GM18867 (cell line): ENCODE data around the gene SRPX.

Experiments
- ATAC-seq: cut with Tn5 transposase; IDR thresholded peaks from one replicate; pipeline ENCODE4 v1.9.1; 2021; ENCODE audit warnings: mild to moderate bottlenecking, moderate library complexity; ENCODE audit not compliant: unreplicated experiment

The SRPX gene

DNA sequence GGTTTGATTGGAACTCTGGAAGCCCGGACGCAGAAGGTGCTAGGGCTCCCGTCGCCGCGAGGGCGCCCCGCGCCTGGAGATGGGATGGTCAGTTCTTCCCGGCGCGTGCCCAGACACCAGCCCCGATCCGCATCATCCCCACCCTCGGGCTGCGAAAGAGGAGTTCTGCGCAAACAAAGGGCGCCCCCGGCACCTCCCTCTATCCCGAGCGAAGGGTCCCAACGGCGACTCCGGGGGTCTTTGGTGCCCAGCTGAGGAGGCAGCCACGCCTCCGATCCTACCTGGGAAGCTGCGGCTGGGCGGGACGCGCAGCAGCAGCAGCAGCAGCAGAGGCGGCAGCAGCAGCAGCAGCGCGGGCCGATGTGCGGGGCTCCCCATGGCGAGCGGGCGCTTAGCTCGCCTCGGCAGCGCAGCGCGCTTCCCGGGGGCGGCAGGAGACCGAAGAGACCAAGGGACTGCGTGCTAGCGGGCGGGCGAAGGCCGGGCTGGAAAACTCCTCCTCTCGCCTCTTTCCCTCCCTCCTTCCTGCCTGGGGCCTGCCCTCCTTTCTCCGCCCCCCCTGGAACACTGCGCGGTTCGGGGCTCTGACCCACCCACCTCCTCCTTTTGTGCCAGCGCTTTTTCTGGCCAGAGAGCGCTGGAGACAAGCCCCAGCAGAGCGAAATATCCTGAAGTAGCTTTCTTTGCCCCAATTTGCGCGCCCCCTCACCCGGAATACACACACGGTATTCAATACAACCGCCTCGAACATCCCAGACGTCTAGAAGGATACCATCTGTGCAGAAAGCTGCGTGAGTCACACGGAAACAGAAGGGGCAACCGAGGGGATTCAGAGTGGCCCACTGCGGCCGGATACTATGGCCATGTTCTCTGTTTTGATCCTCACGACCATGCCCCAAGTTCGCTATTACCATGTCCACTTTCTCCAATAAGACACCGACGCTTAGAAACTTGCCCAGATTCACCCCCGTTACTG, at the start of gene SRPX:
TSS of gene SRPX (minus strand) at position 457 of the 976 bp plus-strand sequence. CDS start at position 378, 79 bp downstream.
- no peak for ATAC-seq

DNA sequence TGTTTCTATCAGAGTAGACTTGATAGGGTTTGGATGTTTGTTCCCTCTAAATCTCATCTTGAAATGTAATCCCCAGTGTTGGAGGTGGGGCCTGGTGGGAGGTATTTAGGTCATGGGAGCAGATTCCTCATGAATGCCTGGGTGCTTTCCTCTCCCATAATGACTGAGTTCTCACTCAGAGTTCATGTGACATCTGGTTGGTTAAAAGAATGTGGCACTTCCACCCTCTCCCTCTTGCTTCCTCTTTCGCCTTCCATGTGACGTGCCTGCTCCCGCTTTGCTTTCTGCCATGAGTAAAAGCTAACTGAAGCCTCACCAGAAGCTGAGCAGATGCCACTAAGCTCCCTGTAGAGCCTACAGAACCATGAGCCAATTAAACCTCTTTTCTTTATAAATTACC, 47.3 kb upstream of the SRPX start:
- no peak for ATAC-seq

DNA sequence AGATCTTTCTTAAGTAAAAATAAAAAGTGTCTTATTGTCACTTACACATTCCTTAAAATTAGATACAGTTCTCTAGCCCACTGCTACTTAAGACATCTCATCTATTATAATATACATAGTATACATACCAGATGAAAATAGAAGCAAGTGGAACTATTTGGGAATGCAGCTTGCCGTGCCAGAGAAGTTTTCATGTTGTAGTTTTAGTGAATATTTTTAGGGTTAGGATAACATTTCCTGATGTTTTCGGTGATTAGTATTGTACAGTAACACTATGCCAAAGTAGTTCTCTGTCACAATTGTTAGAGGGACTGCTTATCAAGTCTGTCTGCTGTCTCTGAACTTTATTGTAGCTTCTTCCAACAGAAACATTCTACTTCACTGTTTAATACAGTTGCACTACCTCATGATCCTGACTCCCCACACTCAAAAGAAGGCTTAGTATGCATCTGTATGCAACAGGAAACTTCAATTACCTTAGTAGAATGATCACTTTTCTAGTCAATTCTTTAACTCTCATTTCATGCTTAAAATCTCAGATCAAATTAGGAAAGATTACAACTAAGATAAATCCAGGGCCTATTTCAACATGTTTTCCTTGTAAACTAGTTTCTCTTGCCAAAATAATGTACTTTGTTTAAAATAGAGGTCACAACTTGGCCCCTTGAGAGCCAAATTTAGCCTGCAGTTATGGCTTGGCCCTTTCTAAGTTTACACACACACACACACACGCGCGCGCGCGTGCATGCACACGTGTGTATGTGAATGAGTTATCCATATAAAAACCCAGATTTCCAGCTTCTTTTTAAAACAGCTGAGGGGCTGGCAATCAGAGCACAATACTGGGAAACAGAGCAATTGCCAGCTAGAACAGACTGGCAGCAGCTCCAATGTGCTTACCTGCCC, 42.3 kb upstream of the SRPX start:
- no peak for ATAC-seq

- peak; percentile 69 for ATAC-seq
Measured at GRCh38 chrX:38260231-38260630, 39.6 kb upstream of the SRPX start.

- no peak for ATAC-seq
Measured at GRCh38 chrX:38256019-38256418, 35.3 kb upstream of the SRPX start.

- no peak for ATAC-seq
Measured at GRCh38 chrX:38249965-38250364, 29.3 kb upstream of the SRPX start.

DNA sequence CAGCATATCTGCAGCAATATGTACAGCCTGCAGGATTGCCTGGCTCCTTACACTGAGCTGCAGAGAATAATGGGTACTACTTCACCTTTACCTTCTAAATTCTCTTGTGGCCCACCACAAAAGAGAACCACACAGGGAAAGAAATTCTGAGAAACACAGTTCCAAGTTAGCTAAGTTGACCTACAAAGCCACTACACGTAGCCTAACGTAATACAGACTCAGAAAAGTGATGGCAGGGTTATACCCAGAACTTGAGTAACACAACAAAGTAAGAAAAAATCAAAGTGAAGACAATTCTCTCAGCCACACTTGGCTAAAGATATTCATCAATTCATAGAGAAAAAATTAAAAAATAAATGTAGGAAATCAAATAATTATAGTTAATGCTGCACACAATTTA, 26.4 kb upstream of the SRPX start:
- ATAC-seq: no peak

- ATAC-seq: no peak
Measured at GRCh38 chrX:38240541-38240940, 19.9 kb upstream of the SRPX start.

GRCh38 chrX:38236901-38237615, 16.4 kb upstream of the SRPX start:
- no peak for ATAC-seq

- no peak for ATAC-seq
Measured at GRCh38 chrX:38233891-38234667, 13.4 kb upstream of the SRPX start.

DNA sequence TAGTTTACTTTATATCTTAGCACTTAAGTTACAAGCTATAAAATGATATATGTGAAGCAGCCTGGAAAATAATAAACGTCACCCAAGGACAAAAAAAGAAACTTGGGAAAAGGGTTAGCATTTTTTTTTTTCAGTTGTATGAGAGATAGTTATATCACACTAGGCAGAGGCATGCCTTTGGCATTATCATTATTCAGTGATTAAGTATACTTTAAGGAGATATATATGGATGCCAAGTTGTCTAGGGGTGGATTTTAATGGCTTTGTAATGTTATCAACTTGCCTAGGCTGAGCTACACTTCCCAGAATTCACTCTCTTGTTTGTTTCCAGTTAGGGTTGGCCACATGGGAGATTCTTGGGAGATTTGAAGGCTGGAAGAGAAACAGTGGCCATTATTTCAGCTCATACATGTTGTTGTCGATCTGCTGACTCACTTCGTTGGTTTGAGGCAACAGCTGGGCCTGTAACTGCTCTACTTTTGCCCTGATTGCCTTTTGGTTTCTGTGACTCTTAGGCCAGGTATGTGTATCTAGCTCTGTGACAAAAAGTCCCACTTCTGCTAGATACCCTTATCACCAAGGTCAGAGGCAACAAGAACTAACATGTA, 11.5 kb upstream of the SRPX start:
- no peak for ATAC-seq

DNA sequence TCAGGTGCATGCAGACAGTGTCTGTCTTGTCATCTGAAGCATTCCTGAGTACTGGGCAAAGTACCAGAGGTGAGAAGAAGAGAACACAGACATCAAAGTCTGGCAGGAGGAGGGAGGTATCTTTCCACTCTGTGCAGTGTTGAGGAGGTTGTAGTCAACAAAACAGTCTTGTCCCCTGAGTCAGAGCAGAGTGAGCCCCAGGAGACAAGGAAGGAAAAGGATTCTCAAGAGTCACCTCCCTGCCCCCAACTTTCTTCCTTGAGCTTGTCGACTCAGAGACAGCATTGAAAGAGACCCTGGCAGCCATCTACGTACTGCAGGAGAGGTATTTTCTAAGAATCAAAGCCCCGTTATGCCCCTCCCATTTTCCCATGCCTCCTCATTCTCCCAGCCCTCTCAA, 4.4 kb upstream of the SRPX start:
- no peak for ATAC-seq

- ATAC-seq: no peak
Measured at GRCh38 chrX:38224160-38224559, 3.5 kb upstream of the SRPX start.

DNA sequence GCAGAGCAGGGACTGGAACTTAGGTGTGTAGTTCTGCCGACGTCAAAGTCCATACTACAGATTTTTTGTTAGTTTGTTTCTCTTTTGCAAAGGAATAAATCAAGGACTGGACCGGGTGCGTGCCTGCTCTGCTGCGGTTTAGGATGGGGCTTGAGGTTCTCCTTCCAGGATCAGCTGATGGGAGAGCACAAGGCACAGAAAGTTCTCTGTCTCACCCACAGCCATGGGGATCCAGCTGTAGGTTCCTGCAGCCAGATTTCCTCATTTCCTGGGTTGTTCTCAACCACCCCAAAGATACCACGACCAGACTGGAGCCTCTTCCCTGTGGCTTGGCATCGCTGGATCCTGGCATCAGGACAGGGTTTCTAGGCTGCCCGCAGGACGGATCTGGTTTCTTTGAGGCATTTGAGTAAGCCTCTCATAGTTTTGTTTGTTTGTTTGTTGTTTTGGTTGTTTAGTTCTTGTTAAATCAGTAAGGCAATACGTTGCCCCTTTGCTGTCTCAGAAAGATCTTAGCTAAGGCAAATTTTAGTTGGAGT, 789 bp upstream of the SRPX start:
- ATAC-seq: no peak

GRCh38 chrX:38220024-38220414, 652 bp downstream of the SRPX start:
- peak; percentile 76 for ATAC-seq

DNA sequence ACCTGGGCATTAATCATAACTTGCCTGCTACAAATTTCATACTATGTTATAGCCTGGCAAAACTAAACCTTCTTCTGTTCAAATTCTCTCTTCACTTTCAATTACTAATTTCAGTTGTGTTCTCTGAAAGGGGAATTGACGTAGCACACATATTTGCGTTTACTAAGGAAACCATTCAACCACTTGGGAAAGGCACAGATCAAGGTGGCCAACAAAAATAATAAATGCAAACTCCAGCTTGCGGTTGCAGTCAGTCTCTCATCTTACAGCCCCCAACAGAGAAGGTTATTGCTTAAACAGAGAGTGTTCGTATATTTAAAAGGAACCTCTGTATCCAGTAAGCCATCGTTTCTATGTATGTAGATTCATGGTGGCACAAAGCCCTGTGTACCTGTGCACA, 4.0 kb downstream of the SRPX start:
- no peak for ATAC-seq

DNA sequence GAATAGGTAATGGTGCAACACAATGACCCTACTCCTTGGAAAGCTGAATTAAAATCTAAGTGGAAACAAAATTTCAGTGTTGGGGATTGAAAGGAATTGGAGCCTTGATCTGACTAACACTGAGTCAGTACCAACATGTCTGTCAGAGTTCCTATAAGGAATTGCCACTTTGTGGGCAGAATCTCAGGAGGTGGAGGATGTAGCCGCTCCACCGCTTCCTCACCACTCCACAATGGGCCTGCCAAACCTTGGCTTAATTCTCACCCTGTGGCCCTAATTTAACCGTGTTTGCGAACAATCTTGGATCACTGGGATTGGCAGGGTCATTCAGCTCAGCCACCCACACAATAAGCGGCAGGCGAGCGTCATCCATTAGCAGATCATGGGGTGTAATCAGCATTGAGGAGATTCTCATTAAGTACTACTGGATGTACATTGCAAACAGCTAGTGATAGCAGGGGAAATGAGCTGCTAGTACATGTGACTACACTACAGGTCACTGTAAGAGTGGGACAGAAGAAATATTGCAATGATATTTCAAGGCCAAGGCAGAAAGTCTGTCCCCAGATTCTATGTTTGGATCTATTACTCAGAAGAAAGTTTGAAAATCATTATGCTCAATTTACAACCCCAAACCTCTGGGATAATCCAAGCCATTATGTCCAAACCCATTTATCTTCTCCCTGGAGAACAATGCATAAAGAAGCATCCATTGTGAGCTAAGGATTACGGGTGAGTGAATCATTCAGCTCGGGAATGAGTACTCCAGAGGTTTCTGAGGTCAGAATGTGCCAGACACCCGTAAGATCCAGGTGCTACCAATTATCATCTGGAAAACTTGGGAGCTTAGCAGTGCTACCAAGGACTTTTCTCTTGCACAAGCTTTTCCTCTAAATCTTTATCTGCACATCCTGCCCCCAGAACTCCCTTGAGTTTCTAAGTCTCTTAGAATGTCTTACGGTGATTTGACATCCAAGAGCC, 5.8 kb downstream of the SRPX start:
- ATAC-seq: no peak

DNA sequence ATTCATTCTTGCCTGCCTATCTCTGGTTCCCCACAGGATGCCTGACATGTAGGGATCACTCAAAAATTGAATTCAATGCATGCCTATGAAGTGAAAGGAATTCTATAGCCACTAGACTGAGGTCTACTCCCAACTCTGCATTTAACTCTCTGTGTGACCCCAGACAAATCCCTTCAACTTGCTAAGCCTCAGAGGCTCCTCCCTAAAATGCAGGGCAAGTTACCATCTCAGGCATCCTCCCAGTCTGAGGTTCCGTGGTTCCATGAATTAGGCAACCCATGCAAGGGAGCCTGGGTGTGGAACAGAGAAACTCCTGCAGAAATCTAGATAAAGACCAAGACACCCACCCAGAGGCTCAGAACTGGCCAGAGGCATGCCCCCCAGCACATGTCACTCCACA, 6.6 kb downstream of the SRPX start:
- no peak for ATAC-seq
